ENCODE results near the gene NUDT6.

DNA sequence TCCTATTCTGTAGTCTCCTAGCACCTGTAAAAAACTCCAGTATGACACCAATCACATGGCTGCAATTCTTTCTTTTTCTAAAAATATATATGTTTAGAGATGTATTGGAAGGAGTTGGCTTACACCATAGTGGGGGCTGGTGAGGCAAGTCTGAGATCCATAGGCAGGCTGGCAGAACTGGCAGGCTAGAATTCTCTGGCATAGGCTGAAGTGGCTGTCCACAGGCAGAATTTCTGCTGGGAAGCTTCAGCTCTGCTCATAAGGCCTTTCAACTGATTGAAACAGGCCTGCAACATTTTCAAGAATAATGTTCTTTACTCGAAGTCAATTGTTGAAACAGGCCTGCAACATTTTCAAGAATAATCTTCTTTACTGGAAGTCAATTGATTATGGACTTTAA, 58.8 kb downstream of the NUDT6 start:
- TF ChIP-seq CTCF (IDR thresholded peaks at IDR 0.05) (no peak), EP300 (IDR thresholded peaks at IDR 0.05) (no peak), POLR2A (IDR thresholded peaks at IDR 0.05; ENCODE audit: low read depth) (no peak), POLR2AphosphoS5 (IDR thresholded peaks at IDR 0.05) (no peak)

All from esophagus muscularis mucosa (tissue), 4 donors.